NT2/D1 (cell line): ENCODE data around the gene RTN3.

Source experiments
- DNase-seq: peaks from one replicate; pipeline ENCODE4 v3.0.0-alpha.2; 2011; ENCODE audit warnings: low read depth, low spot score
- H3K27me3 ChIP-seq: 2 replicates; pipeline ENCODE4 v1.6.0; 2011; ENCODE audit warnings: mild to moderate bottlenecking; ENCODE audit not compliant: insufficient read length, insufficient read depth
- H3K36me3 ChIP-seq: 2 replicates; pipeline ENCODE4 v1.6.1; 2011; ENCODE audit warnings: mild to moderate bottlenecking, low read length, mixed read lengths; ENCODE audit not compliant: insufficient read depth, insufficient read length
- H3K4me1 ChIP-seq: 2 replicates; pipeline ENCODE4 v1.5.1; 2011; ENCODE audit not compliant: insufficient read depth, insufficient read length
- H3K4me3 ChIP-seq: 2 replicates; pipeline ENCODE4 v1.5.1; 2011; ENCODE audit warnings: low read depth; ENCODE audit not compliant: insufficient read length
- H3K9ac ChIP-seq: 2 replicates; pipeline ENCODE4 v1.6.0; 2011; ENCODE audit warnings: low read depth; ENCODE audit not compliant: insufficient read length
- H3K9me3 ChIP-seq: 2 replicates; pipeline ENCODE4 v1.5.1; 2011; ENCODE audit warnings: mild to moderate bottlenecking, low read length; ENCODE audit not compliant: insufficient read depth
- SUZ12 ChIP-seq: IDR thresholded peaks from 2 replicates; pipeline ENCODE4 v1.6.1; 2011; ENCODE audit not compliant: insufficient read length, insufficient read depth; ENCODE audit errors: extremely low read depth
- YY1 ChIP-seq: IDR thresholded peaks from 2 replicates; pipeline ENCODE4 v1.6.1; 2011; ENCODE audit not compliant: insufficient read length, insufficient read depth
- ZNF274 ChIP-seq: IDR thresholded peaks from 2 replicates; pipeline ENCODE4 v1.6.1; 2011; ENCODE audit warnings: mild to moderate bottlenecking, low read depth, low read length

Gene RTN3

DNA sequence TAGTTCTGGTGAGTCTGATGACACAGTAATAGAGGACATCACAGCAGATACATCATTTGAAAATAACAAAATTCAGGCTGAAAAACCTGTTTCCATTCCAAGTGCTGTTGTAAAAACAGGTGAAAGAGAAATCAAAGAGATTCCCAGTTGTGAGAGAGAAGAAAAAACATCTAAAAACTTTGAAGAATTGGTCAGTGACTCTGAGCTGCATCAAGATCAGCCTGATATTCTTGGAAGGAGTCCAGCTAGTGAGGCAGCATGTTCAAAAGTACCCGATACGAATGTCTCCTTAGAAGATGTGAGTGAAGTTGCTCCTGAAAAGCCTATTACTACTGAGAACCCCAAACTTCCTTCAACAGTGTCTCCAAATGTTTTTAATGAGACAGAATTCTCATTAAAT lies 38.7 kb downstream of the RTN3 start:
- no peaks in the 10 kb centered on the region for H3K9me3 ChIP-seq
- TF ChIP-seq YY1 (no peak), SUZ12 (no peak), ZNF274 (no peak)
- H3K27me3 ChIP-seq, result no peaks in the 10 kb centered on the region
- no peak for DNase-seq
- no peak overlapping the region for H3K4me3 ChIP-seq
- H3K4me1 ChIP-seq, result no peaks in the 10 kb centered on the region
- no peak overlapping the region for H3K9ac ChIP-seq
- H3K36me3 ChIP-seq, result peaks cover 6% of the 10 kb centered on the region

DNA sequence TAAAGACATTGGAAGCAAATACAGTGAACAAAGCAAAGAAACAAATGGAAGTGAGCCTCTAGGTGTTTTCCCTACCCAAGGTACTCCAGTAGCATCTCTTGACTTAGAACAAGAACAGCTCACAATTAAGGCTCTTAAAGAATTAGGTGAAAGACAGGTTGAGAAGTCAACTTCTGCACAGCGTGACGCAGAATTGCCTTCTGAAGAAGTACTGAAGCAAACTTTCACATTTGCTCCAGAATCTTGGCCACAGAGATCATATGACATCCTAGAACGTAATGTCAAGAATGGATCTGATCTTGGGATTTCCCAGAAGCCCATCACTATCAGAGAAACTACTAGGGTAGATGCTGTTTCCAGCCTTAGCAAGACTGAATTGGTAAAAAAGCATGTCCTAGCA lies 39.3 kb downstream of the RTN3 start:
- no peak for DNase-seq
- no peak for TF ChIP-seq ZNF274
- no peak for TF ChIP-seq SUZ12
- no peak for TF ChIP-seq YY1
- Histone ChIP-seq H3K9ac (no peak overlapping the region), H3K36me3 (peaks cover 6% of the 10 kb centered on the region), H3K9me3 (no peaks in the 10 kb centered on the region), H3K4me3 (no peak overlapping the region), H3K4me1 (no peaks in the 10 kb centered on the region), H3K27me3 (no peaks in the 10 kb centered on the region)

DNA sequence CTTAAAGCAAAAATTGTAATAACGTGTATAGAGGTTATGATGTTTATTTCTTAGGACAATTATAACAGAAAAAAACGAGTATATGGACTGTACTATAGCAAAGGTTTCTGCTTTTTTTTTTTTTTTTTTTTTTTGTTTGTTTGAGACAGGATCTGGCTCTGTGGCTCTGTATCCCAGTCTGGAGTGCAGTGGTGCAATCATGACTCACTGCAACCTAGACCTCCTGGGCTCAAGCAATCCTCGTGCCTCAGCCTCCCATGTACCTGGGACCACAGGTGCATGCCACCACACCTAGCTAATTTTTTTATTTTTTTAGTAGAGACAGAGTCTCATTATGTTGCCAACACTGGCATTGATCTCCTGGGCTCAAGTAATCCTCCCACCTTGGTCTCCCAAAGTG lies 48.0 kb downstream of the RTN3 start:
- H3K27me3 ChIP-seq, result no peaks in the 10 kb centered on the region
- TF ChIP-seq ZNF274, result no peak

DNA sequence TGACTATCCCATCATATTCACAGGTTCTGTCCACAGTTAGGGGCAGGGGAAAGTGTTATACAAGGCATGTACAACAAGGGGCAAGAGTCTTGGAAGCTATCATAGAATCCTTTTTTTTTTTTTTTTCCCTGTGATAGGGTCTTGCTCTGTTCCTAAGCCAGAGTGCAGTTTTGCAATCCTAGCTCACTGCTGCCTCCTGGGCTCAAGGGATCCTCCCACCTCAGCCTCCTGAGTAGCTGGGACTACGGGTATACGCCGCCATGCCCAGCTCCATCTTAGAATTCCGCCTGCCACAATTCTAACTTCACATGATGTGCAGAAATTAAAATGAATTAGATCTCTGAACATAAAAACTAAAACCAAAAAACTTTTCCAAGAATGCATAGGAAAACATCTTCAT lies 55.6 kb downstream of the RTN3 start:
- no peak for DNase-seq
- Histone ChIP-seq H3K9me3 (no peaks in the 10 kb centered on the region), H3K4me3 (no peak overlapping the region), H3K4me1 (no peaks in the 10 kb centered on the region), H3K27me3 (no peaks in the 10 kb centered on the region), H3K9ac (no peak overlapping the region), H3K36me3 (no peaks in the 10 kb centered on the region)
- TF ChIP-seq ZNF274 (no peak), SUZ12 (no peak)

More for the DNA sequence above, 48.0 kb downstream of the RTN3 start:
- no peaks in the 10 kb centered on the region for H3K9me3 ChIP-seq
- no peaks in the 10 kb centered on the region for H3K4me1 ChIP-seq
- no peak overlapping the region for H3K9ac ChIP-seq
- no peaks in the 10 kb centered on the region for H3K36me3 ChIP-seq
- DNase-seq, result no peak
- no peak overlapping the region for H3K4me3 ChIP-seq

DNA sequence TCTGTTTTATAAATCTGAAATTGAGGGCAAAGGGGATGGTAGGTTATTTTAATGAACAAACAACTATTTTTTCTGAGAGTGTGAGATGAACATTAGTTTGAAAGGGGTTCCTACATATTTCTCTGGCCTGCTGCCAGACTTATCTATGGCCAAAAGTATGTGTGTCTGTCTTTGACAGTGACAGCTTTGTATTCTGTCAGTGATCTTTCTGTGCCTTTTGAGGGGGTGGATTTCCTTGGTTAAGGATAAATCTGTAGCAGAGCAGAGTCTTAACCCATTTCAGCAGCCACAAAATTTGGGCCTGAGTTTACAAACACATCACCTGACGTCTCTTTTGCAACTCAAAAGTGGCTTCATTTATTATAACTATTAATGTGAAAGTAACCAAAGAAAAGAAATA lies 56.4 kb downstream of the RTN3 start:
- H3K36me3 ChIP-seq, result no peaks in the 10 kb centered on the region
- H3K9ac ChIP-seq, result no peak overlapping the region
- H3K4me1 ChIP-seq, result no peaks in the 10 kb centered on the region
- H3K9me3 ChIP-seq, result no peaks in the 10 kb centered on the region
- DNase-seq, result no peak
- H3K4me3 ChIP-seq, result no peak overlapping the region
- no peaks in the 10 kb centered on the region for H3K27me3 ChIP-seq
- TF ChIP-seq YY1 (no peak), ZNF274 (no peak), SUZ12 (no peak)

DNA sequence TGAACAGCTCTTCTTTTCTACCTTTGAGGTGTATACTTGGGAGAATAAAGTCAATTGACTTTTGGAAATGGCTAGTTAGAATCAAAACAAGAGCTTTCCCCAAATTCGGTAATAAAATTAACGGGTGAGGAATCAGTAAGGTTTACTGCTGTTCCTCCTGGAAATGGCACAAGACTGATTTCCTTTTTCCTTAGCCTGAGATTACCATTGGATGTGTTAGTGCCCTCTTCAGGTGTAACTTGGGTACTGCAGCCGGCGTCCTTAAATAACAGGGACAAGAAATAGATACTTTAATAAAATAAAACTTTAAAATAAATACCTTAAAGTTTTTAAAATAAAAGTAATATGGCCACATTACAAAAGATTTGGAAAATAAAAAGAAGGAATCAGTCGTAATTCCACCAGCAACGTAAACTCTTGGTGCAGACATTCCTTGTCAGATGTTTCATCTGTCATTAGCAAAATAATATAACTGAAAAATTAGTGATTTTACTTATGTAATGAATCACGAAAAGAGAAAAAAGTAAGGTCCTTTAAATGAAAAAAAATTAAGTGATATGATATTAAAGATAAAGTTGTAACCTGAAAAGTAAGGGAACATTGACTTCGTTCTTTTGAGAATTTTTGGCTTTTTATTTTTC lies 57.5 kb downstream of the RTN3 start:
- H3K4me3 ChIP-seq, result no peak overlapping the region
- H3K9me3 ChIP-seq, result no peaks in the 10 kb centered on the region
- H3K4me1 ChIP-seq, result no peaks in the 10 kb centered on the region
- DNase-seq, result peak; percentile 69
- no peaks in the 10 kb centered on the region for H3K36me3 ChIP-seq
- H3K9ac ChIP-seq, result no peak overlapping the region
- no peaks in the 10 kb centered on the region for H3K27me3 ChIP-seq
- TF ChIP-seq YY1 (no peak), SUZ12 (no peak), ZNF274 (no peak)

DNA sequence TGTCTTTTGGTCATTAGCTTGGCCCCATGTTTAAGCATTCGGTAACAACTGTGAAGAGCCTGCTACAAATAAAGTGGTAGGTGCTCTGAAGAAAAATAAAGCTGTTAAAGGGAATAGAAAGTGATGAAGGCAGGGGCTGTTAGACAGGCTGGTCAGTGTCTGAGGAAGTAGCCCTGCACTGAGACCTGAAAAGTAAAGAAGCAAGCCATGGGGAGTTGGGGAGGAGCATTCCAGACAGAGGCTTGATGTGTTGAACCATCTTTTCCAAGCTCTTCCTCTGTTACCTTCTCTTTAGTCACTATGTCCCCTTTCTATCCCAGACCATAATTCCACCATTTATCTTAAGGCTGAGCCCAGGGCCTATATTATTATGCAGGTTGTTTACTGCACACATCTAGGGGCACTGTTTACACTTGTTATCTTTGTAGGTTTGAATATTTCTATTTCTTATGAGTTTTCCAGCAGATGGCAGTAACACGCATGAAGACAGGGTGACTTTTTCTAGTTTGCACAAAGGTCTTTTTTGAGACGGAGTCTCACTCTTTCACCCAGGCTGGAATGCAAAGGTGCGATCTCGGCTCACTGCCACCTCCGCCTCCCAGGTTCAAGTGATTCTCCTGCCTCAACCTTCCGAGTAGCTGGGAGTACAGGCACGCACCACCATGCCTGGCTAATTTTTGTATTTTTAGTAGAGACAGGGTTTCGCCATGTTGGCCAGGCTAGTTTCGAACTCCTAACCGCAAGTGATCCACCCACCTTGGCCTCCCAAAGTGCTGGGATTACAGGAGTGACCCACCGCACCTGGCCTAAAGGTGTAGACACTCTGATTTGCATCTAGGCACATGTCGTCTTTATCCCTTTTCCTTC lies 64.2 kb downstream of the RTN3 start:
- peaks cover 2% of the 10 kb centered on the region for H3K4me1 ChIP-seq
- TF ChIP-seq YY1, result no peak
- peaks cover 9% of the 10 kb centered on the region for H3K36me3 ChIP-seq
- no peak for DNase-seq
- no peak overlapping the region for H3K4me3 ChIP-seq
- H3K9ac ChIP-seq, result no peak overlapping the region
- no peaks in the 10 kb centered on the region for H3K9me3 ChIP-seq
- no peaks in the 10 kb centered on the region for H3K27me3 ChIP-seq
